Panc1 (cell line): Measurements from ENCODE around the gene RASA4B.
"Not testable (repeated sequence)": the region's sequence is repeated elsewhere in the genome, so short reads cannot be mapped to it uniquely, and the experiment has no call there.

Experiments used
- CTCF ChIP-seq: fragments of 450-650 bp; IDR thresholded peaks from 2 replicates; pipeline ENCODE4 v1.5.1; 2017; ENCODE audit warnings: mild to moderate bottlenecking
- TCF7L2 ChIP-seq: IDR thresholded peaks from 2 replicates; pipeline ENCODE4 v1.6.1; 2011; ENCODE audit warnings: mild to moderate bottlenecking, low read depth, low read length, inconsistent platforms

DNA sequence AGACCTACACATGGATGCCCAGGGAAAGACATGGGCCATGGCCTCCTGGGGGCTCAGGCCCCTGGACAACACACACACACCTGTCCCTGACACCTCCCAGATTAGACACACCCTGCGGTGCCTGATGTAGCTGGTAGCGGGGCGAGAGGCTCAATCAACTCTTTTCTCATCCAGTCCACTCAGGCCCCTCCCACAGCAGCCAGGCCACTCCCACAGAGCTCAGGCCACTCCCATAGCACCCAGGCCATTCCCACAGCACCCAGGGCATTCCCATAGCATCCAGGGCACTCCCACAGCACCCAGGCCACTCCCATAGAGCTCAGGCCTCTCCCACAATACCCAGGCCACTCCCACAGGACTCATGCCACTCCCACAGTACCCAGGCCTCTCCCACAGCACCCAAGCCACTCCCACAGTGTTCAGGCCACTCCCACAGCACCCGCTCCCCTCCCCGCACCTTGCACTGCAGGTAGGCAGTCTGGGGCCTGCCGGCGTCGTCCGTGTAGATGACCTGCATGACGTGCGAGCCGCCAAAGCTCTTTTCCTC lies 27.0 kb downstream of the RASA4B start:
- not testable (repeated sequence) for TF ChIP-seq CTCF, TCF7L2
